Ammon's horn (tissue), 1 donor: Measurements from ENCODE around the gene ATAD2B.

Source experiments
- DNase-seq: peaks from one replicate; pipeline ENCODE4 v3.0.0-alpha.2; 2016; ENCODE audit warnings: low spot score

Gene ATAD2B

GRCh38 chr2:23836971-23837565, 89.9 kb downstream of the ATAD2B start:
- no peak for DNase-seq

GRCh38 chr2:23836505-23836904, 90.4 kb downstream of the ATAD2B start:
- no peak for DNase-seq

GRCh38 chr2:23835988-23836387, 90.9 kb downstream of the ATAD2B start:
- DNase-seq = no peak

GRCh38 chr2:23835423-23835822, 91.5 kb downstream of the ATAD2B start:
- DNase-seq = no peak

- no peak for DNase-seq
Measured at GRCh38 chr2:23828986-23829385, 97.9 kb downstream of the ATAD2B start.

GRCh38 chr2:23828256-23828980, 98.5 kb downstream of the ATAD2B start:
- no peak for DNase-seq

- DNase-seq = no peak
Measured at GRCh38 chr2:23827287-23827686, 99.6 kb downstream of the ATAD2B start.

GRCh38 chr2:23826771-23827170, 100.2 kb downstream of the ATAD2B start:
- no peak for DNase-seq

GRCh38 chr2:23826040-23826439, 100.9 kb downstream of the ATAD2B start:
- DNase-seq = no peak

- peak; percentile 49 for DNase-seq
Measured at GRCh38 chr2:23824777-23825212, 102.1 kb downstream of the ATAD2B start.

- no peak for DNase-seq
Measured at GRCh38 chr2:23823863-23824262, 103.1 kb downstream of the ATAD2B start.

- no peak for DNase-seq
Measured at GRCh38 chr2:23814963-23815362, 112.0 kb downstream of the ATAD2B start.

GRCh38 chr2:23813438-23813837, 113.5 kb downstream of the ATAD2B start:
- DNase-seq = no peak

GRCh38 chr2:23809150-23809549, 117.8 kb downstream of the ATAD2B start:
- DNase-seq = no peak

GRCh38 chr2:23806665-23807249, 120.2 kb downstream of the ATAD2B start:
- no peak for DNase-seq

- no peak for DNase-seq
Measured at GRCh38 chr2:23806201-23806600, 120.7 kb downstream of the ATAD2B start.

- no peak for DNase-seq
Measured at GRCh38 chr2:23803965-23804542, 122.9 kb downstream of the ATAD2B start.

GRCh38 chr2:23803264-23803964, 123.5 kb downstream of the ATAD2B start:
- DNase-seq = no peak

GRCh38 chr2:23801396-23801795, 125.5 kb downstream of the ATAD2B start:
- no peak for DNase-seq

- no peak for DNase-seq
Measured at GRCh38 chr2:23794234-23794633, 132.7 kb downstream of the ATAD2B start.

GRCh38 chr2:23793476-23793875, 133.4 kb downstream of the ATAD2B start:
- DNase-seq = no peak

- DNase-seq = no peak
Measured at GRCh38 chr2:23791030-23791429, 135.9 kb downstream of the ATAD2B start.
